VCaP (cell line): ENCODE data around the gene HSPA4.
"Not testable (repeated sequence)": the region's sequence is repeated elsewhere in the genome, so short reads cannot be mapped to it uniquely, and the experiment has no call there.

Experiments used
- H3K27ac ChIP-seq: fragments of 450-650 bp; 2 replicates; pipeline ENCODE4 v1.5.1; 2017
- TF ChIP-seq, protein P1 (sequence below): fragments of 450-650 bp; conservative IDR thresholded peaks from 2 replicates; pipeline ENCODE4 v1.5.1; 2017; ENCODE audit warnings: mild to moderate bottlenecking, moderate library complexity

Gene HSPA4

GRCh38 chr5:133051542-133052316, at the start of gene HSPA4:
TSS of gene HSPA4 (plus strand) at chr5:133052013. CDS start at chr5:133052251, 238 bp downstream.
- peak within 1 kb of the TSS; percentile 96 for H3K27ac ChIP-seq
- TF ChIP-seq, protein P1, sequence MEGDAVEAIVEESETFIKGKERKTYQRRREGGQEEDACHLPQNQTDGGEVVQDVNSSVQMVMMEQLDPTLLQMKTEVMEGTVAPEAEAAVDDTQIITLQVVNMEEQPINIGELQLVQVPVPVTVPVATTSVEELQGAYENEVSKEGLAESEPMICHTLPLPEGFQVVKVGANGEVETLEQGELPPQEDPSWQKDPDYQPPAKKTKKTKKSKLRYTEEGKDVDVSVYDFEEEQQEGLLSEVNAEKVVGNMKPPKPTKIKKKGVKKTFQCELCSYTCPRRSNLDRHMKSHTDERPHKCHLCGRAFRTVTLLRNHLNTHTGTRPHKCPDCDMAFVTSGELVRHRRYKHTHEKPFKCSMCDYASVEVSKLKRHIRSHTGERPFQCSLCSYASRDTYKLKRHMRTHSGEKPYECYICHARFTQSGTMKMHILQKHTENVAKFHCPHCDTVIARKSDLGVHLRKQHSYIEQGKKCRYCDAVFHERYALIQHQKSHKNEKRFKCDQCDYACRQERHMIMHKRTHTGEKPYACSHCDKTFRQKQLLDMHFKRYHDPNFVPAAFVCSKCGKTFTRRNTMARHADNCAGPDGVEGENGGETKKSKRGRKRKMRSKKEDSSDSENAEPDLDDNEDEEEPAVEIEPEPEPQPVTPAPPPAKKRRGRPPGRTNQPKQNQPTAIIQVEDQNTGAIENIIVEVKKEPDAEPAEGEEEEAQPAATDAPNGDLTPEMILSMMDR = no peak

DNA sequence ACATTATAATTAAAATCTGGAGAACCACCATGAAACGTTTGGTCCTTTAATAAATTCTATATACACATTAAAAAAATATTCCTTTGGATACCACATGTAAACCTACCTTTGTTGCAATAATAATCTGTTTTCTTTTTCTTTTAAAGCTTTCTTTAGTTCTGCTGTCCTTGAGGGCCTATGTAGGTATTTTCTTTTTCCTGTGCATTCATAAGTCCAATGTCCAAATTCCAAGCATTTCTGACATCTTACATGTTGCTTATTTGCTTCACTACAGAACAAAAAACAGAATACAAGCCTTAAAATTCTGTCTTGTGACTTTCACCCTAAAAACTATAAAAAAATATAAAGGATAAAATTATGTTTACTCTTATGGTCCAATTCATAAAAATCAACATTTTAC, 45.2 kb upstream of the HSPA4 start:
- no peak overlapping the region for H3K27ac ChIP-seq
- TF ChIP-seq, protein P1 = no peak

DNA sequence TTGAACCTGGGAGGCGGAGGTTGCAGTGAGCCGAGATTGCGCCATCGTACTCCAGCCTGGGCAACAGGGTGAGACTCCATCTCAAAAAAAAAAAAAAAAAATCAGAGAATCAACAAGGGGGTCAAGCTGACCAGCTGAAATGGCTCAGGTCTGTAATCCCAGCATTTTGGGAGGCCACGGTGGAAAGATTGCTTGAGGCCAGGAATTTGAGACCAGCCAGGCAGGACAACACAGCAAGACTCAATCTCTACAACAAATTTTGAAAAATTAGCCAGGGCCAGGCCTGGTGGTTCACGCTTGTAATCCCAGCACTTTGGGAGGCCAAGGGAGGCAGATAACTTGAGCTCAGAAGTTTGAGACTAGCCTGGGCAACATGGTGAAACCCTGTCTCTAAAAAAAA, 43.4 kb upstream of the HSPA4 start:
- H3K27ac ChIP-seq = not testable (repeated sequence)

GRCh38 chr5:133015466-133015865, 36.3 kb upstream of the HSPA4 start:
- H3K27ac ChIP-seq = no peak overlapping the region
- TF ChIP-seq, protein P1 = no peak

DNA sequence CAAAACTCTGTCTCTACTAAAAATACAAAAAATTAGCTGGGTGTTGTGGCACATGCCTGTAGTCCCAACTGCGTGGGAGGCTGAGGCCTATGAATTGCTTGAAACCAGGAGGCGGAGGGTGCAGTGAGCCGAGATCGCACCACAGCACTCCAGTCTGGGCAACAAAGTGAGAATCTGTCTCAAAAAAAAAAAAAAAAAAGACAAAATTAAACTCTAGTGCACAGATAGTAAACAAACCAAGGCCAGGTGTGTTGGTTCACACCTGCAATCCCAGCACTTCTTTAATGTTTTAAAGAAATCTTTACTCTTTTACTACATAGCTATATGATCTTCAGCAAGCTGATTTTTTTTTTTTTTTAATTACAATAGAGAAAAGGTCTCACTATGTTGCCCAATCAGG, 33.8 kb upstream of the HSPA4 start:
- H3K27ac ChIP-seq = no peak overlapping the region
- TF ChIP-seq, protein P1 = no peak

GRCh38 chr5:133019471-133019870, 32.3 kb upstream of the HSPA4 start:
- not testable (repeated sequence) for H3K27ac ChIP-seq

DNA sequence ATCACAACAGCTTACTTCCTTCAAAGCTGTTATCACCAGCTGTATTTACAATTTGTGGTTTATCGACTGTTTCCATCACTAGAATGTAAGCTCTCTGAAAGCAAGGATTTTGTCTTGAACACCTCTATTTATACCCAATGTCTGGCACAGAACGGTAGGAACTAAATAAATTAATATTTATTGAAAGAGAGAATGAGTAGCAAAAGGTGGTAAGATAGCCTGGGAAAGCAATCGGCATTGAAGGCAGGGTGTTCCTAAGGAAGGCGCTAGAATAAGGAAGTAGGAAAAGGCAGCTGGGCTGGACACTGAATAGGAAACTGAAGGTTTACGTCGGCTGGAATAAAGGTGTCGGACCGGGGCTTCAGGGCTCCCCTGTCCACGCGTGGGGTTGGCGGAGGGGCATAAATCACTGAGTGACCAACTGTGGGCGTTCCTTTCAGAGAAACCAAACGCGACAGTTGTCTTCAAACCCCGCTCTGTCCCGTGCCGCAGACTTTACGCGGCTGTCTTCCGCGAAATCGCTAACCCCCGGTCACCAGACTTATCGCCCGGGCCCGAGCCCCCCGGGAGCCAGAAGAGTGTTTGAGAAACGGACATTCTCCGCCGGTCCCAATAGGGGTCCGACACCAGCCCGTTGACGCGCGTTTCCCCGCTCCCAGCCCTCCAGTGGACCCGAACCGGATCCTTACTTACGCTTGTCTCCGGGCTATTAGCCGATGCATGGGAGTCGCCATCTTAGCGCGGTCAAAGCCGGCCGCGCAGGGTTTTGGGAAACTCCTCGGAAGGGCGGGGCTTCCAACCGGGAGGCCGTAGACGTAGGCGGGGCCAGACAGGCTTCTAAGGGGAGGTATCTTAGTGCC, 25.8 kb upstream of the HSPA4 start, which contains the start of gene ZCCHC10:
Gene ZCCHC10 (minus strand): TSS at position 746 of the 860 bp plus-strand sequence. CDS start 12 bp downstream, at position 734.
- TF ChIP-seq, protein P1 = no peak
- H3K27ac ChIP-seq = peak within 1 kb of the TSS; percentile 87

- peak overlapping the region; percentile 87 for H3K27ac ChIP-seq
- TF ChIP-seq, protein P1 = no peak
Measured at GRCh38 chr5:133026664-133027153, 25.1 kb upstream of the HSPA4 start.
